ENCODE data around the gene DPP7. TPM values are rescaled to one million over a fixed set of nuclear protein-coding genes. Genes with fewer than 3 reads are reported as not detected.

The DPP7 gene
- total and polyA plus RNA-seq, 9 of the 15 experiments (the other 6 are each of a cell fraction or from before 2014, with no cell fraction given): 0.99 to 365 (median 132) TPM

DNA sequence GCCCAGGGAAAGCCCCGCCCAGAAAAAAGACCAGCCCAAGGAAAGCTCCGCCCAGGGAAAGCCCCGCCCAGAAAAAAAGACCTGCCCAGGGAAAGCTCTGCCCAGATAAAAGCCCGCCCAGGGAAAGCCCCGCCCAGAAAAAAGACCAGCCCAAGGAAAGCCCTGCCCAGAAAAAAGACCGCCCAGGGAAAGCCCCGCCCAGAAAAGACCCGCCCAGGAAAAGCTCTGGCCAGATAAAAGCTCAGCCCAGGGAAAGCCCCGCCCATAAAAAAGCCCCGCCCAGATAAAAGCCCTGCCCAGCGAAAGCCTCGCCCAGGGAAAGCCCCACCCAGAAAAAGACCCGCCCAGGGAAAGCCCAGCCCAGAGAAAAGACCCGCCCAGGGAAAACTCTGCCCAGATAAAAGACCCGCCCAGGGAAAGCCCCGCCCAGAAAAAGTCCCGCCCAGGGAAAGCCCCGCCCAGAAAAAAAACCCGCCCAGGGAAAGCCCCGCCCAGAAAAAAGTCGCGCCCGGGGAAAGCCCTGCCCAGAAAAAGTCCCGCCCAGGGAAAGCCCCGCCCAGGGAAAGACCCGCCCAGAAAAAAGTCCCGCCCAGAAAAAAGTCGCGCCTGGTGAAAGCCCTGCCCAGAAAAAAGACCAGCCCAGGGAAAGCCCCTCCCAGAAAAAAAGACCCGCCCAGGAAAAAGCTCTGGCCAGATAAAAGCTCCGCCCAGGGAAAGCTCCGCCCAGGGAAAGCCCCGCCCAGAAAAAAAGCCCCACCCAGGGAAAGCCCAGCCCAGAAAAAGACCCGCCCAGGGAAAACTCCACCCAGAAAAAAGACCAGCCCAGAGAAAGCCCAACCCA, 36.3 kb upstream of the DPP7 start:
- H3K9me1 ChIP-seq (ENCODE audit: control insufficient read depth, insufficient read depth, low read length): no peaks in the 10 kb centered on the region
- H3K79me2 ChIP-seq (ENCODE audit: control insufficient read depth, insufficient read depth, low read length): no peaks in the 10 kb centered on the region
- no peak overlapping the region for H3K4me2 ChIP-seq (ENCODE audit: insufficient read depth, low read length)
- peak overlapping the region; percentile 52; the same call in 1 of the 3 replicates for H3K27ac ChIP-seq (ENCODE audit: extremely low read depth, low read depth, low read length)
- H3K9ac ChIP-seq (ENCODE audit: insufficient read depth in 1 of 2, low read depth in 2 of 2, low read length in 2 of 2): 0 out of 4 replicates have a peak overlapping the region, but pooled peaks of 1 of the 2 experiments have one; percentile 38
- H2AFZ ChIP-seq (ENCODE audit: low read depth, low read length): no peak overlapping the region; the same call in 1 of the 2 replicates
- peak overlapping the region; percentile 21; the same call in 1 of the 2 replicates for H3K4me3 ChIP-seq
- TF ChIP-seq ZFX (CRISPR knock-in tag; IDR thresholded peaks at IDR 0.05) (no peak), ESRRA (IDR thresholded peaks at IDR 0.05; ENCODE audit: borderline replicate concordance, low read depth) (no peak), CCNT2 (IDR thresholded peaks at IDR 0.05; ENCODE audit: borderline replicate concordance, extremely low read depth, insufficient read length, low read depth, low read length) (peak; percentile 14), CREM (IDR thresholded peaks at IDR 0.05; ENCODE audit: low read depth) (no peak), JUNB (CRISPR knock-in tag; conservative IDR thresholded peaks at IDR 0.05) (no peak), RBM14 (IDR thresholded peaks at IDR 0.05; ENCODE audit: borderline replicate concordance, insufficient read depth, low read depth, low read length) (no peak), ZNF384 (IDR thresholded peaks at IDR 0.05; ENCODE audit: low read depth, low read length) (peak; percentile 81), EWSR1 (IDR thresholded peaks at IDR 0.05; ENCODE audit: borderline replicate concordance, low read depth, partially characterized antibody) (no peak), TAF1 (IDR thresholded peaks at IDR 0.05; ENCODE audit: control insufficient read depth, extremely low read depth, insufficient read depth, low read length, severe bottlenecking) (no peak), TBP (optimal IDR thresholded peaks at IDR 0.05; ENCODE audit: low read depth, low read length) (peak; percentile 21), NRF1 (conservative IDR thresholded peaks at IDR 0.05 in 1 of 2, IDR thresholded peaks at IDR 0.05 in 1 of 2) (peak; percentile 55 to 67), PURB (CRISPR knock-in tag; IDR thresholded peaks at IDR 0.05; ENCODE audit: low read depth) (no peak)
- TF ChIP-seq, protein P1, sequence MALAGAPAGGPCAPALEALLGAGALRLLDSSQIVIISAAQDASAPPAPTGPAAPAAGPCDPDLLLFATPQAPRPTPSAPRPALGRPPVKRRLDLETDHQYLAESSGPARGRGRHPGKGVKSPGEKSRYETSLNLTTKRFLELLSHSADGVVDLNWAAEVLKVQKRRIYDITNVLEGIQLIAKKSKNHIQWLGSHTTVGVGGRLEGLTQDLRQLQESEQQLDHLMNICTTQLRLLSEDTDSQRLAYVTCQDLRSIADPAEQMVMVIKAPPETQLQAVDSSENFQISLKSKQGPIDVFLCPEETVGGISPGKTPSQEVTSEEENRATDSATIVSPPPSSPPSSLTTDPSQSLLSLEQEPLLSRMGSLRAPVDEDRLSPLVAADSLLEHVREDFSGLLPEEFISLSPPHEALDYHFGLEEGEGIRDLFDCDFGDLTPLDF (CRISPR knock-in tag; IDR thresholded peaks at IDR 0.05): peak; percentile 30; the same call in 1 of the 2 replicates
- TF ChIP-seq, protein P2, sequence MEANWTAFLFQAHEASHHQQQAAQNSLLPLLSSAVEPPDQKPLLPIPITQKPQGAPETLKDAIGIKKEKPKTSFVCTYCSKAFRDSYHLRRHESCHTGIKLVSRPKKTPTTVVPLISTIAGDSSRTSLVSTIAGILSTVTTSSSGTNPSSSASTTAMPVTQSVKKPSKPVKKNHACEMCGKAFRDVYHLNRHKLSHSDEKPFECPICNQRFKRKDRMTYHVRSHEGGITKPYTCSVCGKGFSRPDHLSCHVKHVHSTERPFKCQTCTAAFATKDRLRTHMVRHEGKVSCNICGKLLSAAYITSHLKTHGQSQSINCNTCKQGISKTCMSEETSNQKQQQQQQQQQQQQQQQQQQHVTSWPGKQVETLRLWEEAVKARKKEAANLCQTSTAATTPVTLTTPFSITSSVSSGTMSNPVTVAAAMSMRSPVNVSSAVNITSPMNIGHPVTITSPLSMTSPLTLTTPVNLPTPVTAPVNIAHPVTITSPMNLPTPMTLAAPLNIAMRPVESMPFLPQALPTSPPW (CRISPR knock-in tag; IDR thresholded peaks at IDR 0.05): peak; percentile 59
- under 1% methylated on average over 21 of the region's 34 CpGs for WGBS (ENCODE audit: insufficient coverage, low coverage, missing lambda C conversion rate)
- H3K36me3 ChIP-seq (ENCODE audit: control insufficient read depth, insufficient read depth, low read length): no peaks in the 10 kb centered on the region
- ChIA-PET CTCF (ENCODE audit: low intra/inter-chr PET ratio) (interaction anchor here (0.6 kb wide), 1 partner anchor 27 kb away, joined by 3 read pairs; no protein-coding TSS in a partner anchor), POLR2A (interaction anchor here (0.6 to 3.4 kb wide), 14 partner anchors 9 to 788 kb away, joined by 3 to 22 read pairs (median 4); partner anchors contain the start of genes DPP7, GRIN1 and TUBB4B)
- no peaks in the 10 kb centered on the region for H3K27me3 ChIP-seq (ENCODE audit: control insufficient read depth in 2 of 2, insufficient read depth in 2 of 2, low read length in 2 of 2)
- H3K9me3 ChIP-seq (replicated peaks; ENCODE audit: control insufficient read depth, insufficient read depth, low read depth, low read length): no peaks in the 10 kb centered on the region; the same call in 1 of the 2 replicates
- BruUV-seq (replicated peaks): no TSS peak
- peaks cover 8 to 53% of the 10 kb centered on the region in 2 experiments; a peak in 3 of 5 replicates for H3K4me1 ChIP-seq (replicated peaks in 1 of 2; ENCODE audit: control insufficient read depth in 2 of 2, insufficient read depth in 2 of 2, low read length in 2 of 2)
- FAIRE-seq (peak; percentile 99), ATAC-seq (peak; percentile 87), DNase-seq (ENCODE audit: extremely low read depth in 1 of 4, low spot score in 3 of 4) (peak; percentile 82 to 93 (median 88))
- in situ Hi-C loops (cut with MboI): no loop called here
- intact Hi-C loops (cut with micrococcal nuclease): loop anchor here (2.0 kb wide), 2 partner anchors 22 to 64 kb away; partner anchors contain the start of gene MAN1B1
- no peaks in the 10 kb centered on the region for H4K20me1 ChIP-seq (replicated peaks; ENCODE audit: control insufficient read depth, insufficient read depth, low read length)

All from K562 (cell line).